Panc1 (cell line): ENCODE data around the gene TIMP3.

Experiments
- TCF7L2 ChIP-seq: IDR thresholded peaks from 2 replicates; pipeline ENCODE4 v1.6.1; 2011; ENCODE audit warnings: mild to moderate bottlenecking, low read depth, low read length, inconsistent platforms
- TF ChIP-seq, protein P1 (sequence below): fragments of 450-650 bp; IDR thresholded peaks from 2 replicates; pipeline ENCODE4 v1.5.1; 2017; ENCODE audit warnings: mild to moderate bottlenecking

GRCh38 chr22:32803738-32804435 lies 2.4 kb downstream of the TIMP3 start:
- TF ChIP-seq, protein P1, sequence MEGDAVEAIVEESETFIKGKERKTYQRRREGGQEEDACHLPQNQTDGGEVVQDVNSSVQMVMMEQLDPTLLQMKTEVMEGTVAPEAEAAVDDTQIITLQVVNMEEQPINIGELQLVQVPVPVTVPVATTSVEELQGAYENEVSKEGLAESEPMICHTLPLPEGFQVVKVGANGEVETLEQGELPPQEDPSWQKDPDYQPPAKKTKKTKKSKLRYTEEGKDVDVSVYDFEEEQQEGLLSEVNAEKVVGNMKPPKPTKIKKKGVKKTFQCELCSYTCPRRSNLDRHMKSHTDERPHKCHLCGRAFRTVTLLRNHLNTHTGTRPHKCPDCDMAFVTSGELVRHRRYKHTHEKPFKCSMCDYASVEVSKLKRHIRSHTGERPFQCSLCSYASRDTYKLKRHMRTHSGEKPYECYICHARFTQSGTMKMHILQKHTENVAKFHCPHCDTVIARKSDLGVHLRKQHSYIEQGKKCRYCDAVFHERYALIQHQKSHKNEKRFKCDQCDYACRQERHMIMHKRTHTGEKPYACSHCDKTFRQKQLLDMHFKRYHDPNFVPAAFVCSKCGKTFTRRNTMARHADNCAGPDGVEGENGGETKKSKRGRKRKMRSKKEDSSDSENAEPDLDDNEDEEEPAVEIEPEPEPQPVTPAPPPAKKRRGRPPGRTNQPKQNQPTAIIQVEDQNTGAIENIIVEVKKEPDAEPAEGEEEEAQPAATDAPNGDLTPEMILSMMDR: no peak
- no peak for TF ChIP-seq TCF7L2
